ENCODE measurements around the gene COP1. TPM values are rescaled to one million over a fixed set of nuclear protein-coding genes. Genes with fewer than 3 reads are reported as not detected.

Gene COP1
- polyA plus RNA-seq, 1 experiment: 43.7 TPM

DNA sequence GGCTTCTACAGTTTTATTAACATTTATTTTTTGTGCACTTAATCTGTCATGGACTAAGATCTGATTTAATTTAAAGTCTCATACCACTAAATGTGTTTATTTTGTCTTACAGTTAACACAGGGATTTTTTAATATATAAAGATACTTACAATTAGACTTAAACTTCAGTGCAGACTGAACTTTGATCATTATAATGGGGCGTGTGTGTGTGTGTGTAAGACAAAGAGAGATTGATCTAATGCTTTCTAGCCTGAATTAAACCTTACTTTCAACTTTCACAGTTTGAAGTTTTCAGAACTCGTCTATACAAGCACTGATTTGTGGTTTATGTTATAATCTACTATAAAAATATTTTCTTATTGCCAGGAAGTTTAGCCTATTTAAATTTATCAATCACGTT lies 150.8 kb downstream of the COP1 start:
- no peak overlapping the region for H3K27ac ChIP-seq (ENCODE audit: low read depth, low read length)
- ChIA-PET CTCF (no interaction called here), POLR2A (no interaction called here)
- H3K9me3 ChIP-seq (ENCODE audit: control insufficient read depth, insufficient read depth, low read length): no peaks in the 10 kb centered on the region
- TF ChIP-seq, protein P1, sequence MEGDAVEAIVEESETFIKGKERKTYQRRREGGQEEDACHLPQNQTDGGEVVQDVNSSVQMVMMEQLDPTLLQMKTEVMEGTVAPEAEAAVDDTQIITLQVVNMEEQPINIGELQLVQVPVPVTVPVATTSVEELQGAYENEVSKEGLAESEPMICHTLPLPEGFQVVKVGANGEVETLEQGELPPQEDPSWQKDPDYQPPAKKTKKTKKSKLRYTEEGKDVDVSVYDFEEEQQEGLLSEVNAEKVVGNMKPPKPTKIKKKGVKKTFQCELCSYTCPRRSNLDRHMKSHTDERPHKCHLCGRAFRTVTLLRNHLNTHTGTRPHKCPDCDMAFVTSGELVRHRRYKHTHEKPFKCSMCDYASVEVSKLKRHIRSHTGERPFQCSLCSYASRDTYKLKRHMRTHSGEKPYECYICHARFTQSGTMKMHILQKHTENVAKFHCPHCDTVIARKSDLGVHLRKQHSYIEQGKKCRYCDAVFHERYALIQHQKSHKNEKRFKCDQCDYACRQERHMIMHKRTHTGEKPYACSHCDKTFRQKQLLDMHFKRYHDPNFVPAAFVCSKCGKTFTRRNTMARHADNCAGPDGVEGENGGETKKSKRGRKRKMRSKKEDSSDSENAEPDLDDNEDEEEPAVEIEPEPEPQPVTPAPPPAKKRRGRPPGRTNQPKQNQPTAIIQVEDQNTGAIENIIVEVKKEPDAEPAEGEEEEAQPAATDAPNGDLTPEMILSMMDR (IDR thresholded peaks at IDR 0.05; ENCODE audit: low read depth, low read length): no peak
- H3K27me3 ChIP-seq (ENCODE audit: control insufficient read depth, insufficient read depth, low read length): no peaks in the 10 kb centered on the region
- H3K4me3 ChIP-seq (ENCODE audit: low read depth, low read length): no peak overlapping the region
- DNase-seq (ENCODE audit: low read depth, low spot score): no peak

DNA sequence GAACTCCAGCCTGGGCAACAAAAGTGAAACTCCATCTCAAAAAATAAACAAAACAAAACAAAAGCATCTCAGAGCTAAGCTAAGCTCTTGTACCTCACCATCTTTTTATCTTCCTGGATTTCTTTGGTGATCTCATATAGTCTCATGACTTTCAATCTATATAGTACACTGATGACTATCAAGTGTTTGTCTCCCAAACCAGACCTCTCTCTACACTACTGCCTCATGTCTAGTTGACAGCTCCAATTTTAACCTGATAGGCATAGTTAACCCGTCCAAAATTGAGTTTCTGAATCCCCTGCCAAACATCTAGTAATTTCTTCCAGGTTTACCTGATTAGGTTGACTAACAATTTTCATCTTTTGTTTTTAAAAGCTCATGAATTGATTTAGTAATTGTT lies 151.7 kb downstream of the COP1 start:
- Histone ChIP-seq H3K4me3 (ENCODE audit: low read depth, low read length) (no peak overlapping the region), H3K27ac (ENCODE audit: low read depth, low read length) (no peak overlapping the region), H3K27me3 (ENCODE audit: control insufficient read depth, insufficient read depth, low read length) (no peaks in the 10 kb centered on the region), H3K9me3 (ENCODE audit: control insufficient read depth, insufficient read depth, low read length) (no peaks in the 10 kb centered on the region)
- ChIA-PET CTCF (interaction anchor here (0.6 kb wide), 1 partner anchor 129 kb away, joined by 4 read pairs; no protein-coding TSS in a partner anchor), POLR2A (no interaction called here)
- no peak for DNase-seq (ENCODE audit: low read depth, low spot score)
- TF ChIP-seq, protein P1 (IDR thresholded peaks at IDR 0.05; ENCODE audit: low read depth, low read length): no peak

DNA sequence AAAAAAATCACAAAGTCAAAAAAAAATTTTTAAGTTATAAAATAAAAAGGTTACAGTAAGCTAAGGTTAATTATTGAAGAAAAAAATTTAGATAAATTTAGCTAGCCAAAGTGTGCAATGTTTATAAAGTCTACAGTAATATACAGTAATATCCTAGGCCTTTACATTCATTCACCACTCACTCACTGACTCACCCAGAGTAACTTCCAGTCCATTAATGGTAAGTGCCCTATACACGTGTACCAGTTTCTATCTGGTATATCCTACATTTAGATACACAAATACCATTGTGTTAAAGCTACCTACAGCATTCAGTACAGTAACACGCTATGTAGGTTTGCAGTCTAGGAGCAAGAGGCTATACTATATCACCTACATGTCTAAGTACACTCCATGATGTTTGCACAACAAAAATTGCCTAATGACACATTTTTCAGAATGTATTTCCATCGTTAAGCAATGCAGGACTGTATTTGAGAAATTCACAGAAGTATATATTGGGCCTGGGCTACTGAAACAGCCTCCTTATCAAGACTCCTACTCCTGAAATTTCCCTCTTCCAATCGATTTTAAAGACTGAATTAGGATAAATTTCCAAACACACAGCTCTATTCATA lies 155.1 kb downstream of the COP1 start:
- Histone ChIP-seq H3K27me3 (ENCODE audit: control insufficient read depth, insufficient read depth, low read length) (no peaks in the 10 kb centered on the region), H3K4me3 (ENCODE audit: low read depth, low read length) (no peak overlapping the region), H3K9me3 (ENCODE audit: control insufficient read depth, insufficient read depth, low read length) (no peaks in the 10 kb centered on the region), H3K27ac (ENCODE audit: low read depth, low read length) (no peak overlapping the region)
- POLR2A ChIA-PET: no interaction called here
- DNase-seq (ENCODE audit: low read depth, low spot score): no peak
- TF ChIP-seq, protein P1 (IDR thresholded peaks at IDR 0.05; ENCODE audit: low read depth, low read length): no peak
- CTCF ChIA-PET: interaction anchor here (1.2 kb wide), 1 partner anchor 14 kb away, joined by 4 read pairs; no protein-coding TSS in a partner anchor

DNA sequence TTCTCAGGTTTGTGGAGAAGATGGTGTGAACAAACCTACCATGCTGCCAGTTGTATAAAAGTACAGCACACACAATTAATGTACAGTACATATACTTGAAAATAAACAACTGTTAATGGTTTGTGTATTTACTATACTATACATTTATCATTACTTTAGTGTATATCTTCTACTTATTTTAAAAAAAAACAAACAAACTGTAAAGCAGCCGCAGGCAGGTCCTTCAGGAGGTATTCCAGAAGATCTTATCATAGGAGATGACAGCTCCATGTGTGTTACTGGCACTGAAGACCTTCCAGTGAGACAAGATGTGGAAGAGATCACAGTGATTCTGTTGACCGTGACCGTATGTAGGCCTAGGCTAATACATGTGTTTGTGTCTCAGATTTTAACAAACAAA lies 155.7 kb downstream of the COP1 start:
- TF ChIP-seq, protein P1 (IDR thresholded peaks at IDR 0.05; ENCODE audit: low read depth, low read length): no peak
- Histone ChIP-seq H3K4me3 (ENCODE audit: low read depth, low read length) (no peak overlapping the region), H3K9me3 (ENCODE audit: control insufficient read depth, insufficient read depth, low read length) (no peaks in the 10 kb centered on the region), H3K27ac (ENCODE audit: low read depth, low read length) (no peak overlapping the region), H3K27me3 (ENCODE audit: control insufficient read depth, insufficient read depth, low read length) (no peaks in the 10 kb centered on the region)
- ChIA-PET CTCF (interaction anchor here (1.2 kb wide), 1 partner anchor 14 kb away, joined by 4 read pairs; no protein-coding TSS in a partner anchor), POLR2A (no interaction called here)
- no peak for DNase-seq (ENCODE audit: low read depth, low spot score)

DNA sequence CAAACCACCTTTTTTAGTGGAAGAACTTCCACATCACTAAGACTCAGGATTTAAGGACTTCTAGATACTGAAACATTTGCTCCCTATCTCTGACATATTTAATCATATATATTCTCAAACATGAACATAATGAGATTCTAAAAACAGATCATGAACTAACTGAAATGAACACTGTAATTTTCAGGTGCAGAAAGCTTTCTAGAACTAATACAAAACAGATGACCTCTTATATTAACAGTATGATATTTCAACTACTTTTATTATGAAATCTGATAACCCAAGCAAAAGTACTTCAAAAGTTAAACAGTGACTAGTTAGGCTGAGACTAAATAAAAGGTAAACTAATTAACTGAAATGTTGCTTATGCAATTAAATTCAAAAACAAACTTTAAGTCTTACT lies 157.5 kb downstream of the COP1 start:
- H3K27ac ChIP-seq (ENCODE audit: low read depth, low read length): no peak overlapping the region
- H3K27me3 ChIP-seq (ENCODE audit: control insufficient read depth, insufficient read depth, low read length): no peaks in the 10 kb centered on the region
- no peak for DNase-seq (ENCODE audit: low read depth, low spot score)
- ChIA-PET POLR2A (no interaction called here), CTCF (interaction anchor here (1.5 kb wide), 1 partner anchor 61 kb away, joined by 3 read pairs; no protein-coding TSS in a partner anchor)
- H3K4me3 ChIP-seq (ENCODE audit: low read depth, low read length): no peak overlapping the region
- TF ChIP-seq, protein P1 (IDR thresholded peaks at IDR 0.05; ENCODE audit: low read depth, low read length): no peak
- no peaks in the 10 kb centered on the region for H3K9me3 ChIP-seq (ENCODE audit: control insufficient read depth, insufficient read depth, low read length)
